Karpas-422 (cell line): ENCODE results near the gene RBM11. TPM values are rescaled to one million over a fixed set of nuclear protein-coding genes. Genes with fewer than 3 reads are reported as not detected.

Experiments
- DNase-seq: peaks from one replicate; pipeline ENCODE4 v3.0.0-alpha.2; 2015
- H2AFZ ChIP-seq: fragments of 200-600 bp; sonication (generic); 2 replicates; pipeline ENCODE4 v1.6.1; 2014; ENCODE audit warnings: antibody characterized with exemption, low read length, mixed read lengths
- H3K27ac ChIP-seq: fragments of 200-600 bp; sonication (generic); 2 replicates; pipeline ENCODE4 v1.5.1; 2014; ENCODE audit warnings: mild to moderate bottlenecking, low read length, moderate library complexity
- H3K27me3 ChIP-seq: fragments of 200-600 bp; sonication (generic); 2 replicates; pipeline ENCODE4 v1.6.1; 2014; ENCODE audit warnings: low read length, mixed read lengths
- H3K36me3 ChIP-seq: fragments of 200-600 bp; sonication (generic); 2 replicates; pipeline ENCODE4 v1.6.1; 2014; ENCODE audit warnings: low read length, mixed read lengths; ENCODE audit not compliant: insufficient read depth
- H3K4me1 ChIP-seq: fragments of 200-600 bp; sonication (generic); 2 replicates; pipeline ENCODE4 v1.6.1; 2014; ENCODE audit warnings: mild to moderate bottlenecking, low read length, mixed read lengths
- H3K4me2 ChIP-seq: fragments of 200-600 bp; sonication (generic); 2 replicates; pipeline ENCODE4 v1.6.1; 2014; ENCODE audit warnings: low read length, low read depth, mild to moderate bottlenecking; ENCODE audit not compliant: poor library complexity, severe bottlenecking
- H3K4me3 ChIP-seq: fragments of 200-600 bp; sonication (generic); 2 replicates; pipeline ENCODE4 v1.5.1; 2014; ENCODE audit warnings: mild to moderate bottlenecking, antibody characterized with exemption, low read length, mixed read lengths
- H3K79me2 ChIP-seq: fragments of 200-600 bp; sonication (generic); 2 replicates; pipeline ENCODE4 v1.6.1; 2014; ENCODE audit warnings: mild to moderate bottlenecking, low read length, mixed read lengths
- H3K9ac ChIP-seq: fragments of 200-600 bp; sonication (generic); 2 replicates; pipeline ENCODE4 v1.6.0; 2014; ENCODE audit warnings: low read length
- H3K9me2 ChIP-seq: fragments of 200-600 bp; sonication (generic), shearing (Covaris generic); replicated peaks from 2 replicates; pipeline ENCODE4 v1.6.0; 2014; ENCODE audit warnings: mild to moderate bottlenecking, low read length, moderate library complexity; ENCODE audit not compliant: insufficient read depth
- H3K9me3 ChIP-seq: fragments of 300-700, 200-600 bp; sonication (generic); 2 replicates; pipeline ENCODE4 v1.6.1; 2014; ENCODE audit warnings: low read length, mixed read lengths
- H4K20me1 ChIP-seq: fragments of 200-600 bp; sonication (generic); 2 replicates; pipeline ENCODE4 v1.6.1; 2014; ENCODE audit warnings: mild to moderate bottlenecking, antibody characterized with exemption, low read length, low read depth; ENCODE audit not compliant: insufficient read depth
- total RNA-seq: library from RNA; depleted of rRNA; stranded (reverse); fragments of >200 nt; shearing (Covaris generic); gene quantifications from 2 replicates; pipeline ENCODE4 v1.2.3, GENCODE V29; 2014; ENCODE audit warnings: low replicate concordance

The RBM11 gene
- total RNA-seq, 1 experiment from 2014 or later: not detected

DNA sequence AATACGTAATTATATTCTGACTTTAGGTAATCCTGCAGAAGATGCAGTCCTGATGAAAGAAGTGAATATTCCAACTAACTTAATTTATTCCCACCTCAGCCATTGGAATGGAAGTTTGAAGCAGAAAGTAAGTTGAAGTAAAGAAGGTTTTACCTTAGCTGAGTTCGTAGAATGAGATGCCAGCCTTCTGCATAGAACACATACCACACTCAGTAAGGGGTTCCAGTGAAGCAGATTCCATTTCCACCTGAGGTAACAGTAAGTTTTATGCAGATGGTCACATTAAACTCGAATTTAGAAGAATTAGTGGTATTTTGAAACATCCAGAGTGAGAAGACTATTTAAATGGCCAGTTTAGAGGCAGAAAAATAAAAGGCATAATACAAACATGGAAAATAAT is 20.2 kb downstream of the RBM11 start:
- Histone ChIP-seq H3K9ac (no peak overlapping the region), H3K27ac (no peak overlapping the region), H3K9me3 (peaks cover 3% of the 10 kb centered on the region; the same call in 1 of the 2 replicates), H3K79me2 (no peaks in the 10 kb centered on the region), H4K20me1 (no peaks in the 10 kb centered on the region), H3K4me1 (no peaks in the 10 kb centered on the region), H3K36me3 (no peaks in the 10 kb centered on the region), H3K9me2 (0 out of 2 replicates have a peak, but pooled peaks cover 4% of the 10 kb centered on the region), H3K4me3 (no peak overlapping the region), H3K4me2 (no peak overlapping the region), H2AFZ (no peak overlapping the region), H3K27me3 (no peaks in the 10 kb centered on the region)
- DNase-seq: no peak

GRCh38 chr21:14239281-14239680 is 23.3 kb downstream of the RBM11 start:
- H3K4me1 ChIP-seq: no peaks in the 10 kb centered on the region
- H3K9me2 ChIP-seq: no peaks in the 10 kb centered on the region
- H3K4me3 ChIP-seq: no peak overlapping the region
- no peaks in the 10 kb centered on the region; the same call in 1 of the 2 replicates for H3K9me3 ChIP-seq
- H3K27ac ChIP-seq: no peak overlapping the region
- H3K27me3 ChIP-seq: no peaks in the 10 kb centered on the region
- no peak for DNase-seq
- H3K79me2 ChIP-seq: no peaks in the 10 kb centered on the region
- no peak overlapping the region for H2AFZ ChIP-seq
- H4K20me1 ChIP-seq: no peaks in the 10 kb centered on the region
- H3K36me3 ChIP-seq: no peaks in the 10 kb centered on the region
- H3K4me2 ChIP-seq: no peak overlapping the region
- no peak overlapping the region for H3K9ac ChIP-seq

DNA sequence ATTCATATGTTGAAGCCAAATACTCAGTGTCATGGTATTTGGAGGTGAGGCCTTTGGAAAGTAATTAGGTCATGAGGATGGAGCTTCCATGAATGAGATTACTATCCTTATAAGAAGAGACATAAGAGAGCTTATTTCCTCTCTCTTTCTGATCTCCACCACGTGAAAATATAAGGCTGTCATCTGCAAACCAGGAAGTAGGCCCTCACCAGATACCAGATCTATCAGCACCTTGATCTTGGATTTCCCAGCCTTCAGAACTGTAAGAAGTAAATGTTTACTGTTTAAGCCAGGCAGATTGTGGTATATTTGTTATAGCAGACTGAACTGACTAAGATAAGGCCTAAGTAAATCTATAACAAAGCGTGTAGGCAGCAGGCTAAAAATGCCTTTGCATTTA is 25.3 kb downstream of the RBM11 start:
- H3K9me2 ChIP-seq: no peaks in the 10 kb centered on the region
- DNase-seq: no peak

GRCh38 chr21:14243461-14243860 is 27.5 kb downstream of the RBM11 start:
- no peak overlapping the region for H3K9ac ChIP-seq
- no peaks in the 10 kb centered on the region for H3K36me3 ChIP-seq
- H4K20me1 ChIP-seq: no peaks in the 10 kb centered on the region
- no peak overlapping the region for H3K4me2 ChIP-seq
- no peaks in the 10 kb centered on the region for H3K27me3 ChIP-seq
- H3K4me1 ChIP-seq: no peaks in the 10 kb centered on the region
- H3K27ac ChIP-seq: no peak overlapping the region
- no peaks in the 10 kb centered on the region for H3K9me2 ChIP-seq
- H2AFZ ChIP-seq: no peak overlapping the region
- H3K4me3 ChIP-seq: no peak overlapping the region
- no peaks in the 10 kb centered on the region for H3K79me2 ChIP-seq
- H3K9me3 ChIP-seq: no peaks in the 10 kb centered on the region; the same call in 1 of the 2 replicates
- no peak for DNase-seq

More for the DNA sequence above, 25.3 kb downstream of the RBM11 start:
- Histone ChIP-seq H3K36me3 (no peaks in the 10 kb centered on the region), H3K9ac (no peak overlapping the region), H3K27ac (no peak overlapping the region), H4K20me1 (no peaks in the 10 kb centered on the region), H3K79me2 (no peaks in the 10 kb centered on the region), H3K9me3 (no peaks in the 10 kb centered on the region; the same call in 1 of the 2 replicates), H3K4me3 (no peak overlapping the region), H3K4me2 (no peak overlapping the region), H2AFZ (no peak overlapping the region), H3K4me1 (no peaks in the 10 kb centered on the region), H3K27me3 (no peaks in the 10 kb centered on the region)

DNA sequence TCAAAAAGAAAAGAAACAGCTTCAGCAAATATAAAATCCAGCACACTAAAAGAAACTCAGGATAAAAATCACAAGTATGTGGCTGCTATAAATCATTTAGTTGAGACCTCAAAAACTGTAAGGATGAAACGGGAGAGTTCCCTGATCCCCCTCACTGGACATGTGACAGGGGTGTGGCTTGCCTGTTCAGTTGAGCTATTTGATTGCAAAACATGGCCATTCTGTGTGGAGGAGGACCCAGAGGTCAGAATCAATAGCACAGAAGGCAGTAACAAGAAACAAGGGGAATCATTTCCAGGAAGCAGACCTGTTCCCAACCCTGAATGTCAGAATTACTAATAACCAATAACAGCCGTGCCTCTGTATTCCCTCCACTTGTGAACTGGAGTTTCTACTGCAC is 27.9 kb downstream of the RBM11 start:
- Histone ChIP-seq H3K9me3 (no peaks in the 10 kb centered on the region; the same call in 1 of the 2 replicates), H3K27ac (no peak overlapping the region), H3K79me2 (no peaks in the 10 kb centered on the region), H3K9me2 (no peaks in the 10 kb centered on the region), H3K36me3 (no peaks in the 10 kb centered on the region), H3K4me3 (no peak overlapping the region), H3K4me1 (no peaks in the 10 kb centered on the region), H2AFZ (no peak overlapping the region), H3K27me3 (no peaks in the 10 kb centered on the region), H4K20me1 (no peaks in the 10 kb centered on the region), H3K9ac (no peak overlapping the region), H3K4me2 (no peak overlapping the region)
- DNase-seq: no peak

DNA sequence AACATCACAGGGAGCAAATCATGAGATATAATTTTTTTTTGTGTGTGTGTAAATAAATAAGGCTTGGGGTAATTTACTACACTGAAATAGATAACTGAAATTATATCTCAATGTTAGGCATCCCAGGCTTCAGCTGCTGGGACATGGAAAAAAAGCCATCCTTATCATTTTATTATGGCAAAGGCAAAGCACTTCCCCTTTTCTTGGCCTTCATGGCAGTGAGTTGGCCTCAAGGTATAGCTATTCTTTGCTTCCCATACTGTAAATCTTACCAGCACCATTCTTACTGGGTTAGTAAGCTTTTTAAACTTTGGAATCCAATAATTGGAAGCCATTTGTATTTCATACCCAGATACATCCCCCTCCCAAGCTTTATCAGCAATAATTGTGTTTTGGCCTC is 29.0 kb downstream of the RBM11 start:
- Histone ChIP-seq H4K20me1 (no peaks in the 10 kb centered on the region), H3K79me2 (no peaks in the 10 kb centered on the region), H2AFZ (no peak overlapping the region), H3K4me3 (no peak overlapping the region), H3K27ac (no peak overlapping the region), H3K9ac (no peak overlapping the region), H3K9me2 (no peaks in the 10 kb centered on the region), H3K4me2 (no peak overlapping the region), H3K4me1 (no peaks in the 10 kb centered on the region), H3K36me3 (no peaks in the 10 kb centered on the region), H3K27me3 (no peaks in the 10 kb centered on the region), H3K9me3 (no peaks in the 10 kb centered on the region)
- no peak for DNase-seq

DNA sequence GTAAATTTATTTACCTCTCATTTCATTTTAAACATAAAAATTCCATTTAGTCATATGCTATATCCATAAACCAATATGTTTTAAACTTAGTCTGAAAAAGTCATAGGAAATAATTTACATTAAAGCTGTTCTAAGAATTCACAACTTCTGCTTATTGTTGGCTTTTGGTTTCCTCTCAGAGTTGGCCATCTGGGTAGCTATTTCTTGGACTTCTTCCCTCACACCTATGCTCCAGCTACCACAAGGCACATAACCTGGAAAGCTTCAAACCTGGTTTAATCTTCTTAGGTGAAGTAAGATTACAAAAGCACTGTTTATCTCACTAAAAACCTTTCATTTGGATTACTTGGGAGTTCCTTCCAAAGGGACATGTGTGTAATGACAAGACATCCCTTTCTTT is 29.8 kb downstream of the RBM11 start:
- no peaks in the 10 kb centered on the region for H3K9me3 ChIP-seq
- H3K79me2 ChIP-seq: no peaks in the 10 kb centered on the region
- H3K9ac ChIP-seq: no peak overlapping the region
- H3K27me3 ChIP-seq: no peaks in the 10 kb centered on the region
- no peaks in the 10 kb centered on the region for H3K9me2 ChIP-seq
- H3K36me3 ChIP-seq: no peaks in the 10 kb centered on the region
- no peak overlapping the region for H3K27ac ChIP-seq
- no peak overlapping the region for H3K4me2 ChIP-seq
- DNase-seq: no peak
- no peak overlapping the region for H2AFZ ChIP-seq
- no peaks in the 10 kb centered on the region for H3K4me1 ChIP-seq
- no peak overlapping the region for H3K4me3 ChIP-seq
- H4K20me1 ChIP-seq: no peaks in the 10 kb centered on the region

DNA sequence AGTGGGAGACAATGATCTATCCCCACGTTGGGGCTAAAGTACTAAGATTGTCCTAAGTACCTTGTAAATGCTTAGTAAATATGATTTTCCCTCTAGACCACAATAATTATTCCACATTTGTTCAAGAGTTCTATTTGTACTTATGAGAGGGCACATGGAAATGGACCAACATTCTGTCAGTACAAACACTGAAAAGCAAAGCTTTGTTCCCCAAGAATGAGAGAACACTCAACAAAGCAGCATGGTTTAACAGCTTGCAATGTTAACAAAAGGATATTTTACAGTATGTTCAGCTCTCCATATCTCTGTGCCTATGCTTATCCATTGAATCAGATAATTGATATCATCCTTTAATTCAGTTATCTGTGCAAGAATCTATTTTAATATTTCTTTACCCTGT is 35.4 kb downstream of the RBM11 start:
- H3K4me1 ChIP-seq: no peaks in the 10 kb centered on the region
- no peaks in the 10 kb centered on the region for H3K79me2 ChIP-seq
- no peaks in the 10 kb centered on the region for H3K9me2 ChIP-seq
- H3K36me3 ChIP-seq: no peaks in the 10 kb centered on the region
- H3K4me3 ChIP-seq: no peak overlapping the region
- no peak overlapping the region for H3K27ac ChIP-seq
- no peak overlapping the region for H3K4me2 ChIP-seq
- H2AFZ ChIP-seq: no peak overlapping the region
- H3K9me3 ChIP-seq: no peaks in the 10 kb centered on the region
- DNase-seq: no peak
- H4K20me1 ChIP-seq: no peaks in the 10 kb centered on the region
- H3K9ac ChIP-seq: no peak overlapping the region
- no peaks in the 10 kb centered on the region for H3K27me3 ChIP-seq

DNA sequence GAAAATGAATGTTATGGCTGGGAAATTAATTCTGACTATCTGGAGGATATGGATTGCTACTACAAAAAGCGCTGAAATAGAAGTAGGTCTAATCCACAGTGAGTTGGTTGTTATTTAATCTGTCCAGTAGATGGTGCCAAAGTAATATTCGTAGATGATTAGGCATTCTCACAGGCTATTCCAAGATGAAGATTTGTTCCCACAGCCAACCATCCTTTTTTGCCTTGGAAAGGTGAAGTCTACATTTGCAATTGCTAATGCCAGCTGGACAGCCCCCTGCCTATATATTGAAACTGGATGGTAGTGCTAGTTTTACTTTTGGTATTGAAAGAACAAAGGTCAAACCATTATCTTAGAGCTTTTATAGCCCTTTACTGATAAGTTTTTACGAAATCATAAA is 43.8 kb downstream of the RBM11 start:
- DNase-seq: peak; percentile 71
- H3K4me1 ChIP-seq: no peaks in the 10 kb centered on the region
- H2AFZ ChIP-seq: no peak overlapping the region
- H3K9me3 ChIP-seq: no peaks in the 10 kb centered on the region
- H3K4me2 ChIP-seq: no peak overlapping the region
- no peaks in the 10 kb centered on the region for H3K79me2 ChIP-seq
- H3K27ac ChIP-seq: no peak overlapping the region
- no peak overlapping the region for H3K4me3 ChIP-seq
- no peaks in the 10 kb centered on the region for H3K9me2 ChIP-seq
- H3K36me3 ChIP-seq: no peaks in the 10 kb centered on the region
- H3K9ac ChIP-seq: no peak overlapping the region
- H3K27me3 ChIP-seq: no peaks in the 10 kb centered on the region
- no peaks in the 10 kb centered on the region for H4K20me1 ChIP-seq
